Measurements from ENCODE around the gene PLXNA4. TPM values are rescaled to one million over a fixed set of nuclear protein-coding genes. Genes with fewer than 3 reads are reported as not detected.

Gene PLXNA4
- total RNA-seq, 1 donor from 2014 or later, result 3.3 TPM

GRCh38 chr7:132419542-132419941 is 156.7 kb downstream of the PLXNA4 start:
- TF ChIP-seq CTCF (IDR thresholded peaks at IDR 0.05; ENCODE audit: insufficient read depth, low read depth, low read length) (no peak), EZH2 (IDR thresholded peaks at IDR 0.05; ENCODE audit: insufficient read depth, low read length) (no peak)
- Histone ChIP-seq H2AFZ (ENCODE audit: low read depth, low read length) (no peak overlapping the region), H3K9me3 (ENCODE audit: insufficient read depth, low read depth, low read length) (no peaks in the 10 kb centered on the region), H4K20me1 (ENCODE audit: insufficient read depth, low read length) (no peaks in the 10 kb centered on the region), H3K36me3 (ENCODE audit: insufficient read depth, low read length) (no peaks in the 10 kb centered on the region), H3K4me2 (ENCODE audit: low read length) (no peak overlapping the region), H3K4me1 (ENCODE audit: insufficient read depth, low read length) (peaks cover 22% of the 10 kb centered on the region), H3K79me2 (ENCODE audit: insufficient read depth, low read length) (no peaks in the 10 kb centered on the region), H3K27me3 (ENCODE audit: insufficient read depth, low read length) (no peaks in the 10 kb centered on the region), H3K9ac (ENCODE audit: low read length) (no peak overlapping the region), H3K27ac (ENCODE audit: low read depth, low read length) (no peak overlapping the region), H3K4me3 (ENCODE audit: insufficient read depth, low read depth, low read length) (no peak overlapping the region)
- DNase-seq (ENCODE audit: low read depth) (no peak), FAIRE-seq (no peak)
- no peak overlapping the region for H3K4me3 Mint-ChIP-seq (ENCODE audit: unreplicated experiment)
- no peaks in the 10 kb centered on the region for H3K4me1 Mint-ChIP-seq (ENCODE audit: low read depth, unreplicated experiment)
- peaks cover 43% of the 10 kb centered on the region for H3K27me3 Mint-ChIP-seq (ENCODE audit: low read depth, unreplicated experiment)
- no peak overlapping the region for H3K27ac Mint-ChIP-seq (ENCODE audit: unreplicated experiment)
- H3K36me3 Mint-ChIP-seq (ENCODE audit: low read depth, unreplicated experiment), result no peaks in the 10 kb centered on the region
- peaks cover 4% of the 10 kb centered on the region for H3K9me3 Mint-ChIP-seq (ENCODE audit: unreplicated experiment)

- DNase-seq (ENCODE audit: low read depth) (no peak), FAIRE-seq (no peak)
- Histone ChIP-seq H4K20me1 (ENCODE audit: insufficient read depth, low read length) (no peaks in the 10 kb centered on the region), H3K4me3 (ENCODE audit: insufficient read depth, low read depth, low read length) (no peak overlapping the region), H3K9ac (ENCODE audit: low read length) (no peak overlapping the region), H3K9me3 (ENCODE audit: insufficient read depth, low read depth, low read length) (no peaks in the 10 kb centered on the region), H3K4me1 (ENCODE audit: insufficient read depth, low read length) (peaks cover 22% of the 10 kb centered on the region), H2AFZ (ENCODE audit: low read depth, low read length) (no peak overlapping the region), H3K36me3 (ENCODE audit: insufficient read depth, low read length) (no peaks in the 10 kb centered on the region), H3K79me2 (ENCODE audit: insufficient read depth, low read length) (no peaks in the 10 kb centered on the region), H3K27me3 (ENCODE audit: insufficient read depth, low read length) (no peaks in the 10 kb centered on the region), H3K27ac (ENCODE audit: low read depth, low read length) (no peak overlapping the region), H3K4me2 (ENCODE audit: low read length) (no peak overlapping the region)
- TF ChIP-seq EZH2 (IDR thresholded peaks at IDR 0.05; ENCODE audit: insufficient read depth, low read length) (no peak), CTCF (IDR thresholded peaks at IDR 0.05; ENCODE audit: insufficient read depth, low read depth, low read length) (no peak)
- no peaks in the 10 kb centered on the region for H3K36me3 Mint-ChIP-seq (ENCODE audit: low read depth, unreplicated experiment)
- H3K27ac Mint-ChIP-seq (ENCODE audit: unreplicated experiment), result no peak overlapping the region
- H3K4me3 Mint-ChIP-seq (ENCODE audit: unreplicated experiment), result no peak overlapping the region
- peaks cover 4% of the 10 kb centered on the region for H3K9me3 Mint-ChIP-seq (ENCODE audit: unreplicated experiment)
- peaks cover 47% of the 10 kb centered on the region for H3K27me3 Mint-ChIP-seq (ENCODE audit: low read depth, unreplicated experiment)
- no peaks in the 10 kb centered on the region for H3K4me1 Mint-ChIP-seq (ENCODE audit: low read depth, unreplicated experiment)
Observed at GRCh38 chr7:132418840-132419239, 157.4 kb downstream of the PLXNA4 start.

- Mint-ChIP-seq H3K27me3 (ENCODE audit: low read depth, unreplicated experiment) (peaks cover 49% of the 10 kb centered on the region), H3K4me3 (ENCODE audit: unreplicated experiment) (no peak overlapping the region), H3K36me3 (ENCODE audit: low read depth, unreplicated experiment) (no peaks in the 10 kb centered on the region), H3K9me3 (ENCODE audit: unreplicated experiment) (peaks cover 4% of the 10 kb centered on the region), H3K27ac (ENCODE audit: unreplicated experiment) (no peak overlapping the region), H3K4me1 (ENCODE audit: low read depth, unreplicated experiment) (no peaks in the 10 kb centered on the region)
- no peak overlapping the region for H3K4me3 ChIP-seq (ENCODE audit: insufficient read depth, low read depth, low read length)
- no peak for FAIRE-seq
- H3K4me2 ChIP-seq (ENCODE audit: low read length), result no peak overlapping the region
- DNase-seq (ENCODE audit: low read depth), result peak; percentile 67
- H4K20me1 ChIP-seq (ENCODE audit: insufficient read depth, low read length), result no peaks in the 10 kb centered on the region
- H3K9me3 ChIP-seq (ENCODE audit: insufficient read depth, low read depth, low read length), result no peaks in the 10 kb centered on the region
- H3K9ac ChIP-seq (ENCODE audit: low read length), result no peak overlapping the region
- H3K27ac ChIP-seq (ENCODE audit: low read depth, low read length), result no peak overlapping the region
- no peaks in the 10 kb centered on the region for H3K27me3 ChIP-seq (ENCODE audit: insufficient read depth, low read length)
- peaks cover 14% of the 10 kb centered on the region for H3K4me1 ChIP-seq (ENCODE audit: insufficient read depth, low read length)
- no peaks in the 10 kb centered on the region for H3K79me2 ChIP-seq (ENCODE audit: insufficient read depth, low read length)
- no peaks in the 10 kb centered on the region for H3K36me3 ChIP-seq (ENCODE audit: insufficient read depth, low read length)
- TF ChIP-seq CTCF (IDR thresholded peaks at IDR 0.05; ENCODE audit: insufficient read depth, low read depth, low read length), result no peak
- no peak for TF ChIP-seq EZH2 (IDR thresholded peaks at IDR 0.05; ENCODE audit: insufficient read depth, low read length)
- H2AFZ ChIP-seq (ENCODE audit: low read depth, low read length), result no peak overlapping the region
Observed at GRCh38 chr7:132417103-132417906, 159.0 kb downstream of the PLXNA4 start.

Data from astrocyte (in vitro differentiated cells and primary cell).